Activated naive CD4-positive, alpha-beta T cell treated with anti-CD3 and anti-CD28 coated beads for 36 hours (primary cell): ENCODE results near the gene PTTG1IP. TPM values are rescaled to one million over a fixed set of nuclear protein-coding genes. Genes with fewer than 3 reads are reported as not detected.
"Not testable (repeated sequence)": the region's sequence is repeated elsewhere in the genome, so short reads cannot be mapped to it uniquely, and the experiment has no call there.

Experiments
- CTCF ChIA-PET: fragments of 350-600 bp; sonication (Branson Sonifier 250); formaldehyde crosslinking; loops from one replicate; lab custom pipeline; 2021; ENCODE audit warnings: antibody characterized with exemption; lab: Charles Lee
- DNase-seq: peaks from one replicate; pipeline ENCODE4 v3.0.0-alpha.2; 2020
- H3K27ac Mint-ChIP-seq: one replicate; pipeline ENCODE4 v1.8.0; 2021; ENCODE audit warnings: mild to moderate bottlenecking, mixed read lengths
- H3K27me3 Mint-ChIP-seq: one replicate; pipeline ENCODE4 v1.8.0; 2021; ENCODE audit warnings: low read depth, mixed read lengths
- H3K36me3 Mint-ChIP-seq: one replicate; pipeline ENCODE4 v1.8.0; 2021; ENCODE audit warnings: low read depth, mixed read lengths
- H3K4me1 Mint-ChIP-seq: one replicate; pipeline ENCODE4 v1.8.0; 2021; ENCODE audit warnings: low read depth, mixed read lengths
- H3K4me3 Mint-ChIP-seq: one replicate; pipeline ENCODE4 v1.8.0; 2021; ENCODE audit warnings: mild to moderate bottlenecking, moderate library complexity, mixed read lengths
- H3K9me3 Mint-ChIP-seq: one replicate; pipeline ENCODE4 v1.8.0; 2021; ENCODE audit warnings: mixed read lengths
- intact Hi-C: fragments of 100-400 bp; cut with micrococcal nuclease; formaldehyde crosslinking; loops from one replicate; pipeline ENCODE4 v1.15.1; 2023
- total RNA-seq, 2 experiments: library from RNA; stranded (reverse); gene quantifications; one replicate each; pipeline ENCODE4 v1.2.3, GENCODE V29; 2021

Gene PTTG1IP
- total RNA-seq, 2 experiments from 2014 or later: 37.6 to 38.5 TPM

DNA sequence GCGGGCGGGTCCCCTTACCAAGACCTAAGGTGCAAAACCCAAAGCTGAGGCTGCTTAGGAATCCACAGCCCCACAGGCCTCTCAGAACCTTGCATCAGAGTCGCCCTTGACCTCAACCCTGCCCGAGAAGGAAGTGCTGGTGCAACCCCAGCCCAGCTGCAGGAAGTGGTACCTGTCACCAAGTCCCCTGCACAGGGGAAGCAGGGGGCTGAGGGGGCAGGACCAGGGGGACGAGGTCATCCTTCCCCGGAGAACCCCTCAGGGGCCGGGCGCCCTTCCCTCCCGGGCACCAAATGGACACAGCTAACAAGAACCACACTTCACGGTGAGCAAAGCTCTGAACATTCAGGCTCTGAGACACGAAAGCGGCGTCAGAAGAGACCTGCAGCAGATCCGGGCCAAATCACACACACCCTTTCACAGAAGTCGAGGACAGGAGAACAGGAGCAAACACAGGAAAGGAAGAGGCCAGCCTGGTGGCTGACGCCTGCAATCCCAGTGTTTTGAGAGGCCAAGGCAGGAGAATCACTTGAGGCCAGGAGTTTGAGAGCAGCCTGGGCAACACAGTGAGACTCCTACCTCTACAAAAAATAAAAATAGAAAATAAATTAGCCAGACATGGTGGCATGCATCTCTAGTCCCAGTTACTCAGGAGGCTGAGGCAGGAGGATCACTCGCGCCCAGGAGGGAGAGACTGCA, 40.8 kb upstream of the PTTG1IP start:
- H3K27ac Mint-ChIP-seq: peak overlapping the region; percentile 95
- intact Hi-C loops: loop anchor here (1.0 to 2.0 kb wide), 3 partner anchors 11 to 257 kb away; partner anchors contain the start of gene KRTAP12-3
- H3K9me3 Mint-ChIP-seq: no peaks in the 10 kb centered on the region
- no peaks in the 10 kb centered on the region for H3K27me3 Mint-ChIP-seq
- H3K4me1 Mint-ChIP-seq: peaks cover 83% of the 10 kb centered on the region
- H3K36me3 Mint-ChIP-seq: peaks cover 9% of the 10 kb centered on the region
- CTCF ChIA-PET: interaction anchor here (1.3 to 2.2 kb wide), 4 partner anchors 13 to 224 kb away, joined by 4 to 14 read pairs (median 8); no protein-coding TSS in a partner anchor
- peak overlapping the region; percentile 77 for H3K4me3 Mint-ChIP-seq
- DNase-seq: peak; percentile 82

DNA sequence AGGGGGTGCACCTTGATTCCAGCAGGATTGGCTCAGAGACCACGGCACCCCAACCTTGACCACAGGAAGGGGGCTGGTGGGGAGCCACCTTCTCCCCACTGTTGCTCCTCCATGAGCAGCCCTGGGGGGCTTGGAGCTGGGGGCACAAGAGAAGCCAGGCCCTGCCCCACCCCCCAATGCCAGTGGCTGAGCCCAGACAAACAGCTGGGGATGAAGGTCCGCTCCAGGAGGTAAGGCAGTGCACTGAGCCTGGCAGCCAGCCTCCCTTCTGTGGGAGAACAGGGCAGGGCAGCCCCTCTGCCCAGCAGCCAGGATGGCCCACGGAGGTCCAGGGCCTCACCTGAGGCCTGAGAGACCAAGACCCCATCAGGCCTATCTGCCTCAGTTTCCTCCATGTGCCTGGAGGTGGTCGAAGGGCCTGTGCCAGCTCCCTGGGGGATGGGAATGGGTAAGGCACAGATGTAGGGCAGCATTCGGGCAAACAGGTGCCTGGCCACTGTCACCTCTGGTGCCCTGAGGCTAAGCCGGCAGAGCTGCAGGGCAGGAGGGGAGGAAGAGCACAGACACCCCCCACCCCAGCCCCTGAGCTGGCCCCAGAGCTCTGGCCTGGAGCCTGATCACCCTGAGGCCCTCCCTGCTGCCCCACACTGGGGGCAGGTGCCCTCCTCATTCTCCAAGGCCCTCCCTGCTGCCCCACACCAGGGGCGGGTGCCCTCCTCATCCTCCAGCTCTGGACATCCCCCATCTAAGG, 40.1 kb upstream of the PTTG1IP start:
- peak overlapping the region; percentile 95 for H3K27ac Mint-ChIP-seq
- peak overlapping the region; percentile 77 for H3K4me3 Mint-ChIP-seq
- DNase-seq: no peak
- peaks cover 9% of the 10 kb centered on the region for H3K36me3 Mint-ChIP-seq
- intact Hi-C loops: loop anchor here (1.0 to 2.0 kb wide), 3 partner anchors 12 to 256 kb away; partner anchors contain the start of gene KRTAP12-3
- no peaks in the 10 kb centered on the region for H3K9me3 Mint-ChIP-seq
- H3K27me3 Mint-ChIP-seq: no peaks in the 10 kb centered on the region
- peaks cover 88% of the 10 kb centered on the region for H3K4me1 Mint-ChIP-seq
- CTCF ChIA-PET: interaction anchor here (1.3 to 2.2 kb wide), 4 partner anchors 14 to 224 kb away, joined by 4 to 14 read pairs (median 8); no protein-coding TSS in a partner anchor

DNA sequence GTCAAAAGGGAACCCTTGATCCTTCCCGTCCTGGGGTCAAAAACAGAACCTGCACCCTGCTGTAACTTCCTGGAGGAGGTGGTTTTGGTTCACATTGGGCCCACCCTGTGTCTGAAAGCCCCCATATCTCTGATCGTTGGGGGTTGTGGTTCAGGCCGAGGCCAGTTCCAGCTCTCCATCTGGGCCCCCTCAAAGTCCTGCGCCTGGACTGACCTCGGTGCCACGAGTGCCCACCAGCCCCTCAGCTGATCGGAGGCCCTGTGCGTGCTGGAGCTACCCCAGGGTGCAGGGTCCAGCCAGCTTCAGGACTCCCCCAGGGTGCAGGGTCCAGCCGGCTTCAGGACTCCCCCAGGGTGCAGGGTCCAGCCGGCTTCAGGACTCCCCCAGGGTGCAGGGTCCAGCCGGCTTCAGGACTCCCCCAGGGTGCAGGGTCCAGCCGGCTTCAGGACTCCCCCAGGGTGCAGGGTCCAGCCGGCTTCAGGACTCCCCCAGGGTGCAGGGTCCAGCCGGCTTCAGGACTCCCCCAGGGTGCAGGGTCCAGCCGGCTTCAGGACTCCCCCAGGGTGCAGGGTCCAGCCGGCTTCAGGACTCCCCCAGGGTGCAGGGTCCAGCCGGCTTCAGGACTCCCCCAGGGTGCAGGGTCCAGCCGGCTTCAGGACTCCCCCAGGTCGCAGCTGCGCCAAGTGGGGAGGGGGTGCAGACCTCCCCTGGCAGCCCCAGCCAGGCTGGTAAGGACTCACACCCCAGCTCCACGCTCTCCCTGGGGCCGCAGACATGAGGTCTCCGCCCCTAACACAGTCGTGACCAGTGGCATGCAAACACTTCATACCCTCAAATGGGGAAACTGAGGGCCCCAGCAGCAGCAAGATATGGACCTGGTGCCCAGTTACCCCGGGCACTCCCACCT, 39.3 kb upstream of the PTTG1IP start:
- Mint-ChIP-seq H3K4me3 (peak overlapping the region; percentile 77), H3K27ac (peak overlapping the region; percentile 95), H3K4me1 (peaks cover 85% of the 10 kb centered on the region)
- intact Hi-C loops: loop anchor here (1.0 kb wide), 1 partner anchor 20 kb away; no protein-coding TSS in a partner anchor
- CTCF ChIA-PET: interaction anchor here (0.7 to 2.4 kb wide), 6 partner anchors 14 to 225 kb away, joined by 4 to 14 read pairs (median 6); no protein-coding TSS in a partner anchor
- not testable (repeated sequence) for H3K27me3 Mint-ChIP-seq, H3K9me3 Mint-ChIP-seq, H3K36me3 Mint-ChIP-seq, DNase-seq

DNA sequence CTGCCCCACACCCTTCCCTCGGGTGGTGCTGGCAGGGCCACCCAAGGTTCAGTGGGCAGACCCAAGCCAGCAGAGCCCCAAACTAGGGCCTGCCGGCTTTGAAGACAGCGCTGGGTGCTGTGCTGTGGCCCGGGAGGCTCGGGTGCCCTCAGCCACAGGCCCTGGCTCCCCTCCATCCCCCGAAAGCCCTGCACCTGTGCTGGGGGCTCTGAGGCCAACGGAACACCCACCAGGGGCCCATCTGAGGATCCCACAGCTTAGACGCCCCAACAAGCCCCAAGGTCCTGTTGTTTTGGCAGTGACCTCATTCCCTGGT, 38.6 kb upstream of the PTTG1IP start:
- Mint-ChIP-seq H3K4me3 (peak overlapping the region; percentile 57), H3K9me3 (no peaks in the 10 kb centered on the region), H3K27me3 (no peaks in the 10 kb centered on the region), H3K36me3 (peaks cover 7% of the 10 kb centered on the region), H3K27ac (peak overlapping the region; percentile 93), H3K4me1 (peaks cover 82% of the 10 kb centered on the region)
- intact Hi-C loops: loop anchor here (1.0 kb wide), 1 partner anchor 20 kb away; no protein-coding TSS in a partner anchor
- no peak for DNase-seq
- CTCF ChIA-PET: interaction anchor here (0.7 to 2.4 kb wide), 4 partner anchors 14 to 31 kb away, joined by 4 to 14 read pairs (median 6); no protein-coding TSS in a partner anchor

GRCh38 chr21:44911384-44912157, 38.1 kb upstream of the PTTG1IP start:
- no peaks in the 10 kb centered on the region for H3K9me3 Mint-ChIP-seq
- peaks cover 8% of the 10 kb centered on the region for H3K36me3 Mint-ChIP-seq
- no peaks in the 10 kb centered on the region for H3K27me3 Mint-ChIP-seq
- intact Hi-C loops: loop anchor here (1.0 kb wide), 1 partner anchor 19 kb away; no protein-coding TSS in a partner anchor
- peaks cover 78% of the 10 kb centered on the region for H3K4me1 Mint-ChIP-seq
- peak; percentile 70 for DNase-seq
- H3K4me3 Mint-ChIP-seq: peak overlapping the region; percentile 57
- H3K27ac Mint-ChIP-seq: peak overlapping the region; percentile 93
- CTCF ChIA-PET: interaction anchor here (0.9 to 2.4 kb wide), 8 partner anchors 8 to 38 kb away, joined by 3 to 14 read pairs (median 4); partner anchors contain the start of gene PTTG1IP

GRCh38 chr21:44911068-44911383, 37.5 kb upstream of the PTTG1IP start:
- peak overlapping the region; percentile 93 for H3K27ac Mint-ChIP-seq
- H3K9me3 Mint-ChIP-seq: no peaks in the 10 kb centered on the region
- no peaks in the 10 kb centered on the region for H3K27me3 Mint-ChIP-seq
- no peak for DNase-seq
- peaks cover 11% of the 10 kb centered on the region for H3K36me3 Mint-ChIP-seq
- H3K4me3 Mint-ChIP-seq: peak overlapping the region; percentile 57
- intact Hi-C loops: no loop called here
- peaks cover 77% of the 10 kb centered on the region for H3K4me1 Mint-ChIP-seq
- CTCF ChIA-PET: interaction anchor here (0.9 to 2.4 kb wide), 7 partner anchors 8 to 37 kb away, joined by 3 to 14 read pairs (median 5); partner anchors contain the start of gene PTTG1IP

DNA sequence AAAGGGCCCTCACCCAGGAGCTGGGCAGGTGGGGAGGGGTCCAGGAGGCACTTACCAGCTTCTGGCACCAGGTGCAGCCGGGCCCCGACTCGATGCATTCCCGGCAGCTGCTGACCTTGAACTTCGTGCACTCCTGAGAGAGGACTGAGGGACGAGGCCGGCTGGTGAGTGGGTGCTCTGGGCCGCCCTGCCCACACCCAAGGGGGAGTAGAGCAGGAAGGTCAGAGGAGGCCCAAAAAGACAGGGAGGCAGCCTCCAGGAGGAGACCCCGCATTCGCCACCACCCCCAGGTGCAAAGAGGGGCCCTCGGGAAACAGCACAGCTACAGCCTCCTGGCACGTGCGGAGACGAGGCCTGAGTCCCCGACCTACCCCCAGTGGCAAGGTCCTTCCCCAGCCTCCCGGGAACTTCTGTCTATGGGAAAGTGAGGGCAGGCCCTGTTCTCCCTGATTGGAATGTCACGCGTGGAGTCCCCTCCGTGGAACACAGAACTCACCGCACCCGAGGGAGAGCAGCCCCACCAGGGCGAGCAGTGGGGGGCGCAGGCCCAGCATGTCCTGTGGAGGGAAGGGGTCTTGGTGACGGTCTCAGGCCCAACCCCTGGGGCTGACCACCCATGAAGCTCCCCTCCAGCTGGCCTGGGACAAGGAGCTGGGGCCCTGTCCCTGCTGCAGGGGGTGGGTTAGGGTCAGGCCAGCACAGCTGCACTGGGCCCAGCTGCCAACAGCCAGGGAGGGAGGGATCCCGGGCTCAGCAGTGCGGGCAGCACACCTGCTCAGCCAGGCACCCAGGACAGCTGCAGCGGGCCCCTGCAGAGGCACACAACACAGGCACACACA, 37.0 kb upstream of the PTTG1IP start:
- Mint-ChIP-seq H3K27me3 (no peaks in the 10 kb centered on the region), H3K4me3 (no peak overlapping the region), H3K36me3 (peaks cover 11% of the 10 kb centered on the region), H3K27ac (peak overlapping the region; percentile 93), H3K4me1 (peaks cover 75% of the 10 kb centered on the region), H3K9me3 (no peaks in the 10 kb centered on the region)
- CTCF ChIA-PET: interaction anchor here (0.8 to 2.4 kb wide), 8 partner anchors 9 to 110 kb away, joined by 3 to 14 read pairs (median 4); partner anchors contain the start of gene PTTG1IP
- intact Hi-C loops: no loop called here
- no peak for DNase-seq

DNA sequence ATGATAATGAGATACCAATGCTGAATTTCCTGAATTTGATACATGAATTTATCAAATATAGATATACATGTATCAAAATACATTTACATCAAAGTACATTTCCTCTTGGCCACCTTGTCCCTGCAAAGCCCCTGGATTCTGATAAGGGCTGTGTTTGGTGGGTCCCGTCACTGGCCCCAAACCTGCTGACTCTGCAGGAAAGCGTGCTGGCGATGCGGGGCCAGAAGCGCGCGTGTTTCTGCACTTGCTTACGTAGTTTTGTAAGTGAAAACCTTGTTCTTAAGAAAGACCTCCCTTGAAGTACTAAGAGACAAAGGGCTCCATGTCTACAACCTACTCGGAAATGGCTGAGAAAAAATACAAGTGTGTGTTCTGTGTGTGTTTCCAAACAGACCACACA, 36.2 kb upstream of the PTTG1IP start:
- Mint-ChIP-seq H3K4me3 (no peak overlapping the region), H3K27me3 (no peaks in the 10 kb centered on the region), H3K27ac (peak overlapping the region; percentile 48), H3K36me3 (peaks cover 14% of the 10 kb centered on the region), H3K4me1 (peaks cover 68% of the 10 kb centered on the region), H3K9me3 (no peaks in the 10 kb centered on the region)
- intact Hi-C loops: no loop called here
- no peak for DNase-seq
- CTCF ChIA-PET: interaction anchor here (0.8 to 1.0 kb wide), 2 partner anchors 16 to 109 kb away, joined by 3 read pairs; no protein-coding TSS in a partner anchor

DNA sequence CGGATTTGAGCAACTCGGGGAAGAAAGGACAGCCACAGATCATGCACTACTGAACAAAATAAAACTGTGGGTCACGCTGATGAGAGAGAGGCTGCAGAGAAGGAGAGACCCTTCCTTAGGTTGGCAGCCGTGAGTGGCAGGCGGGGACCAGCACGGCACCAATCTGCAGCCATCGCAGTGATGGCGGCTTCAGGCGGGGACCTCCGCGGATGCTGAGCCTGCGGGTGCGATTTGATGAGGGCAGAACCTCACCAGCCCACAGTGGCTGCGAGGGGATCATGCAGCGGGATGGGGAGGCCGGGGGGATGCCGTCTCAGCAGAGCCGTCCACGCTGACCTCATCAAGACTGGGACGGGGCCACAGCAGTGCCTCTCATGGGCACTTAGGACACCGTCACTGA, 35.4 kb upstream of the PTTG1IP start:
- Mint-ChIP-seq H3K27me3 (no peaks in the 10 kb centered on the region), H3K9me3 (no peaks in the 10 kb centered on the region), H3K27ac (peak overlapping the region; percentile 77), H3K36me3 (peaks cover 21% of the 10 kb centered on the region), H3K4me1 (peaks cover 60% of the 10 kb centered on the region), H3K4me3 (no peak overlapping the region)
- no peak for DNase-seq
- intact Hi-C loops: no loop called here
- CTCF ChIA-PET: no interaction called here

DNA sequence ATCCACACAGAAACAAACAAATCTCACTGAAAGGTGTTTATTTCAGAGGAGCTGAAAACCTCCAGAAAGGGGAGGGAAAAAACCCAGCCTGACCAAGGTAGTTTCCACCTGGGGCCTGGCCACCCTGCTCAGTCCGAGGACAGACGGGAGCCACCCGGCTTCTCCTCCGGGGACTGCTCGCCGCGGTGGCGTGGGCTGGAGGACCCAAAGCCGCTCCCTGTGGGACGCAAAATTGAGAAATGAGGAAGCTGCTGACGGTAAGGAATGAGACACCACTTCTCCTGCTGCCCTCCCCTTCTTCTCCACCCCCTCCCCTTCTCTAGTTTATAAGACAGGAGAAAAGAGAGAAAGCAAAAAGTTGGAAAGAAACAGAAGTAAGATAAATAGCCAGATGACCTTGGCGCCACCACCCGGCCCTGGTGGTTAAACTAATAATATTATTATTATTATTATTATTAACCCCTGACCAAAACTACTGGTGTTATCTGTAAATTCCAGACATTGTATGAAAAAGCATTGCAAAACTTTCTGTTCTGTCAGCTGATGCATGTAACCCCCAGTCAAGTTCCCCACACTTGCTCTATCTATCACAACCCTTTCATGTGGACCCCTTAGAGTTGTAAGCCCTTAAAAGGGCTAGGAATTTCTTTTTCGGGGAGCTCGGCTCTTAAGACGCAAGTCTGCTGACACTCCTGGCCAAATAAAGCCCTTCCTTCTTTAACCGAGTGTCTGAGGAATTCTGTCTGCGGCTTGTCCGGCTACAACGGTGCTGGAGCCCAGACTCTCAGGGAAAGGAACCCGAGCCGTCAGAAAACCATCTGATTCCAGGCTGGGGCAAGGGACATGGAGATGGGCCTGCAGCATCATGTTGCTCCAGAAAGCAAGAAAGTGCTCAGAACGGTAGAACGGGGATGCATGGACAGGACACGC, 34.7 kb upstream of the PTTG1IP start:
- intact Hi-C loops: no loop called here
- Mint-ChIP-seq H3K9me3 (no peaks in the 10 kb centered on the region), H3K27me3 (no peaks in the 10 kb centered on the region), H3K4me3 (no peak overlapping the region), H3K36me3 (peaks cover 24% of the 10 kb centered on the region), H3K27ac (peak overlapping the region; percentile 20), H3K4me1 (peaks cover 55% of the 10 kb centered on the region)
- DNase-seq: no peak
- CTCF ChIA-PET: no interaction called here
